ENCODE measurements around the gene PLXNB2. TPM values are rescaled to one million over a fixed set of nuclear protein-coding genes. Genes with fewer than 3 reads are reported as not detected.

The PLXNB2 gene
- total RNA-seq, 3 donors from 2014 or later (not counting 1 experiment from before 2014, with no cell fraction given): 6.0 to 34.7 (median 18.9) TPM

DNA sequence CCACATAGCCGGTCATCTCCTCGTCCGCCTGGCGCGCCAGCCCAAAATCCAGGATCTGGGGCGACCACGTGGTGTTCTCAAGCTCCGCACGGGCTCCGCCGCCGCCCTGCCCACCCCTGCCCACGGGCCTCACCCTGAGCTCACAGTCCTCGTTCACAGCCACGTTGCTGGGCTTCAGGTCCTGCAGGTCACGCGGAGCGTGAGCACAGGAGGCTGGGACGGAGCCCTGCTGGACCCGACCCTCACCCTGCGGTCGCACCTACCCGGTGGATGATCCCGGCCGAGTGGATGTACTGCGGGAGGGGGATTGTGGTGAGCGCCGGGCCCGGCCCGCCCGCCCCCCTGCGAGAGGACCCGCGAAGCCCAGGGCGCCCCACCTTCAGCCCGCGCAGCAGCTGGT, 40.5 kb downstream of the PLXNB2 start:
- Mint-ChIP-seq H3K4me1 (peaks cover 0 to 15% of the 10 kb centered on the region in 2 donors), H3K27ac (no peak overlapping the region), H3K27me3 (ENCODE audit: low read depth in 2 of 2) (peaks cover 0 to 7% of the 10 kb centered on the region in 2 donors), H3K36me3 (no peaks in the 10 kb centered on the region), H3K9me3 (no peaks in the 10 kb centered on the region), H3K4me3 (no peak overlapping the region)
- TF ChIP-seq, protein P1, sequence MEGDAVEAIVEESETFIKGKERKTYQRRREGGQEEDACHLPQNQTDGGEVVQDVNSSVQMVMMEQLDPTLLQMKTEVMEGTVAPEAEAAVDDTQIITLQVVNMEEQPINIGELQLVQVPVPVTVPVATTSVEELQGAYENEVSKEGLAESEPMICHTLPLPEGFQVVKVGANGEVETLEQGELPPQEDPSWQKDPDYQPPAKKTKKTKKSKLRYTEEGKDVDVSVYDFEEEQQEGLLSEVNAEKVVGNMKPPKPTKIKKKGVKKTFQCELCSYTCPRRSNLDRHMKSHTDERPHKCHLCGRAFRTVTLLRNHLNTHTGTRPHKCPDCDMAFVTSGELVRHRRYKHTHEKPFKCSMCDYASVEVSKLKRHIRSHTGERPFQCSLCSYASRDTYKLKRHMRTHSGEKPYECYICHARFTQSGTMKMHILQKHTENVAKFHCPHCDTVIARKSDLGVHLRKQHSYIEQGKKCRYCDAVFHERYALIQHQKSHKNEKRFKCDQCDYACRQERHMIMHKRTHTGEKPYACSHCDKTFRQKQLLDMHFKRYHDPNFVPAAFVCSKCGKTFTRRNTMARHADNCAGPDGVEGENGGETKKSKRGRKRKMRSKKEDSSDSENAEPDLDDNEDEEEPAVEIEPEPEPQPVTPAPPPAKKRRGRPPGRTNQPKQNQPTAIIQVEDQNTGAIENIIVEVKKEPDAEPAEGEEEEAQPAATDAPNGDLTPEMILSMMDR (IDR thresholded peaks at IDR 0.05): no peak
- no peak for DNase-seq
- intact Hi-C loops (cut with micrococcal nuclease): no loop called here
- ATAC-seq: no peak
- Histone ChIP-seq H3K27me3 (ENCODE audit: control insufficient read depth, insufficient read depth, low read length) (peaks cover 12% of the 10 kb centered on the region), H3K36me3 (ENCODE audit: control insufficient read depth, insufficient read depth, low read length) (no peaks in the 10 kb centered on the region), H3K9me3 (ENCODE audit: control insufficient read depth, insufficient read depth, low read length) (no peaks in the 10 kb centered on the region), H3K4me1 (ENCODE audit: control insufficient read depth, insufficient read depth, low read length) (peaks cover 34% of the 10 kb centered on the region), H3K27ac (ENCODE audit: low read length) (no peak overlapping the region), H3K4me3 (ENCODE audit: low read length) (no peak overlapping the region)
- WGBS (ENCODE audit: insufficient coverage): 93% methylated on average over 37 of the region's 37 CpGs

DNA sequence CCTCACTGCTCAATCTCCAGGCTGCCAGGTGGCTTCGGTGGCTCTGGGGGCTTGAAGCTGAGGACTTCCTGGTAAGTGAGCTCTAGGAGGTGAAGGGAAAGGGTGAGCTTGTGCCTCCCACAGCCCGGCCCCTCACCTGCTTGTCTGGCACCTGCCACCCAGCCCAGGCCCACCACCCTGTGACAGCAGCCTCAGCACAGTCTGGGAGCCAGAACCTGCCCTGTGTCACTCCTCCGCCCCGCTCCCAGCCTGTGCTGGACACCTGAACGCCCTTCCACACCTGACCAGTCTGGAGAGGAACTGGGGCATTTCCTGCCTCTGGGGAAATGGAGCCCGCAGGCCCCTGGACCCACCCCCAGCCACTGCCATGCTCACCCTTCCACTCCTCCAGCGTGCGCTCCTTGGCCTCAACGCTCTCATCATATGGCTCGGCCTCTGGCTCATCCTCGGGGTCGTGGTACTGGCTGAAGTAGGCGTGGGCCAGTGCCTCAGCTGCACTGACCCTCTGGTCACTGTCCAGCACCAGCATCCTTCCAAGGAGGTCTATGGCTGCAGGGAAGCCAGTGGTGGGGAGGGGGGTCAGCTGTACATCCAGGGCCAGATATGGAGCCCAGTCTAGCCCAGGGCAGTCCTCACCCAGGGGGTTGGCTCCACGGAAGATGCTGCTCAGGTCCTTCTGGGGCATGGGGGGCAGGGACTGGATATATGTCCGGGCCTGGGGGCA, 42.3 kb downstream of the PLXNB2 start:
- Histone ChIP-seq H3K9me3 (ENCODE audit: control insufficient read depth, insufficient read depth, low read length) (no peaks in the 10 kb centered on the region), H3K27me3 (ENCODE audit: control insufficient read depth, insufficient read depth, low read length) (peaks cover 15% of the 10 kb centered on the region), H3K4me3 (ENCODE audit: low read length) (no peak overlapping the region), H3K4me1 (ENCODE audit: control insufficient read depth, insufficient read depth, low read length) (peaks cover 26% of the 10 kb centered on the region), H3K36me3 (ENCODE audit: control insufficient read depth, insufficient read depth, low read length) (no peaks in the 10 kb centered on the region), H3K27ac (ENCODE audit: low read length) (no peak overlapping the region)
- no peaks in the 10 kb centered on the region for H3K36me3 Mint-ChIP-seq
- no peaks in the 10 kb centered on the region for H3K9me3 Mint-ChIP-seq
- peaks cover 0 to 8% of the 10 kb centered on the region in 2 donors for H3K27me3 Mint-ChIP-seq (ENCODE audit: low read depth in 2 of 2)
- intact Hi-C loops (cut with micrococcal nuclease): no loop called here
- ATAC-seq (no peak), DNase-seq (no peak)
- no peak overlapping the region for H3K4me3 Mint-ChIP-seq
- WGBS (ENCODE audit: insufficient coverage): 89% methylated on average over 15 of the region's 15 CpGs
- H3K27ac Mint-ChIP-seq: no peak overlapping the region
- TF ChIP-seq, protein P1 (IDR thresholded peaks at IDR 0.05): no peak
- H3K4me1 Mint-ChIP-seq: peaks cover 0 to 13% of the 10 kb centered on the region in 2 donors

DNA sequence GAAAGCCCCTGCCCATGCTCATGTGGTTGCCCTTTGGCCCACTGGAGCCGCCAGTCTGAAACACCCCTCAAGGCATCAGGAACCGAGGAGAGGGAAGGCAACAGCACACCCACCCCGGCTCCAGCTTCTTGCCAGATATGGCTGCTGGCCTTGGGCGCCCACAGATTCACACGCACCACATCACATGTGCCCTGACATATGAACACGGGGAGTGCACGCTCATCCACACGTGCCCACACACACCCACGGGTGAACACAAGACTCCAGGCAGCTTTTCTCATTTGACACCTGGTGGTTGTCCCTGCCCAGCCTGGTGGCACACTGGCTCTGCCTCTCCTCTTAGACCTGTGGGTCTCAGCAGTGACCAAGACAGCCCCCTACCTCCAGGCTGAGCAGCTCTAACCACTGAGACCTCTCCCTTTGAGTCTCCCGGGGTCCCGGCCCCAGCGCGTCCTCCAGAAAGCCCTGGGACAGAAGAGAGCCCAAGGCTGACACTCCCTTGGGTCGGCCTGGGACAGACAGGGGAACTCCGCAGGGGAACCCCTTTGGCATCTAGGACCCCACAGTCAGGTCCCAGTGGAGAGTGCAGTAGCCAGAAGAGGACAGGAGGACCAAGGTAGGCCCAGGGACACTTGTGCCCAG, 43.2 kb downstream of the PLXNB2 start:
- TF ChIP-seq, protein P1 (IDR thresholded peaks at IDR 0.05): no peak
- H3K9me3 ChIP-seq (ENCODE audit: control insufficient read depth, insufficient read depth, low read length): no peaks in the 10 kb centered on the region
- H3K4me1 ChIP-seq (ENCODE audit: control insufficient read depth, insufficient read depth, low read length): peaks cover 19% of the 10 kb centered on the region
- intact Hi-C loops (cut with micrococcal nuclease): no loop called here
- no peak for ATAC-seq
- 88% methylated on average over 15 of the region's 15 CpGs for WGBS (ENCODE audit: insufficient coverage)
- H3K27ac ChIP-seq (ENCODE audit: low read length): no peak overlapping the region
- no peak overlapping the region for H3K4me3 ChIP-seq (ENCODE audit: low read length)
- H3K36me3 ChIP-seq (ENCODE audit: control insufficient read depth, insufficient read depth, low read length): no peaks in the 10 kb centered on the region
- peaks cover 0 to 8% of the 10 kb centered on the region in 2 donors for H3K27me3 Mint-ChIP-seq (ENCODE audit: low read depth in 2 of 2)
- no peak overlapping the region for H3K27ac Mint-ChIP-seq
- H3K27me3 ChIP-seq (ENCODE audit: control insufficient read depth, insufficient read depth, low read length): peaks cover 13% of the 10 kb centered on the region
- no peak for DNase-seq
- no peaks in the 10 kb centered on the region for H3K9me3 Mint-ChIP-seq
- no peaks in the 10 kb centered on the region for H3K36me3 Mint-ChIP-seq
- peaks cover 0 to 8% of the 10 kb centered on the region in 2 donors for H3K4me1 Mint-ChIP-seq
- H3K4me3 Mint-ChIP-seq: no peak overlapping the region

Data from natural killer cell (primary cell).